ENCODE measurements around the gene SLCO2A1.

The SLCO2A1 gene

GRCh38 chr3:133997871-133998635, 31.7 kb downstream of the SLCO2A1 start:
- DNase-seq: no peak

- DNase-seq: no peak
These were observed 32.7 kb downstream of the SLCO2A1 start for GRCh38 chr3:133996996-133997395.

DNA sequence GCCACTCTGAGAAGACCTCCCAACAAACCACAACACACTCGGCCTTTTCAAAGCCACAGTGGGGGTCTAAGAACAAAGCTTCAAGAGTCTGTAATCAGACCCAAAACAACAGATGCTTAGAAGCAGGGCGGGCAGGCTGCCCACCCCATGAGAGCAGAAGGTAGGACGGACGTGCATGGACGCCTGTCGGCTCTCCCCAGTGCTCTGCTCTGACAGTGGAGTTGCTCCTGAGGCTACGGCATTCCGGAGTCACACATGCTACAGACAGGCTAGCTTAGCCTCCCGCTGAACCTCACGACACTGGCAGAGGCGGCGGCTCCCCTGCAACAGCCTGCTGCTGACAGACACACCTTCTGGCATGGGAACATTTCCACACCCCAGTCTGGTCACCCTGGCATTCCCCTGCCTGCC, 33.5 kb downstream of the SLCO2A1 start:
- peak; percentile 44 for DNase-seq

DNA sequence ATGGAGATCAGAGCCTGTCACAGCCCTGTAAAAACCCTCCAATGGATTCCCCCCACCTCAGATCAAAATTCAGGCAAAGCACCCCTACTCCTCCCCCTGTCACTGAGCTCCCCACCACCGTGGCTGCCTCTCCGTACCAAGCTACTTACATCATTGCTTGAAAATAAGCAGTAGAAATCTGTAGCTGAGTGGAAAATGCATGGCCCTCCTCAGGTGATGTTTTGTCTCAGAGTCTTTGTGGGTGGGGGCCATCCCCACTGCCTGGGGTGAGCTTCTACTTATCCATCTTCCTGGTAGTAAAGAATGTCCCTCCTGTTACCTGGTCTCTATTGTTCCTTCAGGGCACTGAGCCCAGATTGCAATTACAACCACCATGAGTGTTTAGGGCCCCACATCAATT, 34.5 kb downstream of the SLCO2A1 start:
- DNase-seq: no peak

DNA sequence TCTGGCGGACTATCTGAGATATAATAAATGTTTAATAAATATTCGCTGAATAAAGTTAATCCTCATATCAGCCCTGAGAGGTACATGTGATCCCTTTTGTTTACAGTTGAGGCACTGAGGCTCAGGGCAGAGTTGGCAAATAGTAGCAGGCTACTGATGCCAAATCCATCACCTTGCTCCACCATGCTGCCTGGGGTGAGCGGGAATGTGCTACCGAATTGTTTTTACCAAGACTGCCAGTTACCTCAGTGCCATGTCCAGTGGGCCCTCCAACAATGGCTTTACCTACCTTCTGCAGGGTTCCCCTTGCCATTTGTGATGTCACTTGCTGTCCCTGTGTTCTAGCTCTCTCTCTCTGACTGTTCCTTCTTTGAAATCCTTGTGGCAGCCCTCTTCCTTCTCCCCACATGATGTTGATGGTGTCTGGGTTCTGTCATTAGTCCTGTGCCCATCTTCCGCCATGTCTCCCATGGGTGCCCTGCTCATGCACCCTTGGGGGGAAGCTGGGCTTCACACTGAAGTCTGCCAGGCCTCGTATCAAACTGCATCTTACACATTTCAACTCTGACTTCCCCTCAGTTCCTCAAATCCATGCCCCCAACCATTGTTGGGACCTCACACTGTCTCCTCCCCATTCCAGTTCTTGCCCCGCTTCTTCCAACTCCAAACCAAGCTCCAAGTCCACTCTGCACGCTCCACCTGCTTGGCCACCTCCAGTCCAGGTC, 35.4 kb downstream of the SLCO2A1 start:
- DNase-seq: no peak

GRCh38 chr3:133992951-133993620, 36.6 kb downstream of the SLCO2A1 start:
- no peak for DNase-seq

DNA sequence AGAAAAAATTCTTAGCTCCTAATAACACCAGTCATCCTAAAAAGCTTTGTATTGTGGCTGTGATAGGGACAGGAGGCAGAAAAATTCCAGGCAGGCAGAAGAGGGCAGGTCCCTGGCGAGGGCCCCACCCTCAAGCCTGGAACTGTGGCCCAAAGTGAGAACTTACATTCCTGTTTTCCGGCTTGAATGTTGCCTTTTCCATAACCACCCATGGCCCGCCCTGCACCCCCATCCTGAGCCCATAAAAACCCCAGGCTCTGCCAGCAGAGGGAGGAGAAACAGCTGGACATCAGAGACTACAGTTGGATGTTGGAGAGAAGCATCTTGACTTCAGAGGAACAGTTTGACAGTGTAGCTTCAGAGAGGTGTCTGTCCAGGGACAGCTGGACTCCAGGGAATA, 37.3 kb downstream of the SLCO2A1 start:
- no peak for DNase-seq

DNA sequence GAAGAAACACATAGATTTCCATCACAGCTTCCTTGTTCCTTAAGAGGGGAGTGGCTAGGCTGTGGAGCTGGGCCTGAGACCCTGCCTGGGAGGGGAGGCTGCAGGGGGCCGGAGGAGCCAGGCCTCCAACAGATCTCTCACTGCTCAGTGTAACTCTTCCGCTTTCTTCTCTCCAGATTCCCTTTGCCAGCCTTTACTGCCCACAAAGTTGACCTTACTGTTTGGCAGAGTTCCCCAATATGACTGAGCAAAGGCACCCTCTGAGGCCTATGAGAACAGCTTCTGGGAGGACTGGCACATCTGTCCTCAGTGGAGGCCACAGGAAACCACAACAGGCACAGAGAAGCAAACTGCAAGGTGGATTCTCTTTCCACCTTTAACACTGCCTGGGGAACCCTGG, 38.1 kb downstream of the SLCO2A1 start:
- DNase-seq: no peak

DNA sequence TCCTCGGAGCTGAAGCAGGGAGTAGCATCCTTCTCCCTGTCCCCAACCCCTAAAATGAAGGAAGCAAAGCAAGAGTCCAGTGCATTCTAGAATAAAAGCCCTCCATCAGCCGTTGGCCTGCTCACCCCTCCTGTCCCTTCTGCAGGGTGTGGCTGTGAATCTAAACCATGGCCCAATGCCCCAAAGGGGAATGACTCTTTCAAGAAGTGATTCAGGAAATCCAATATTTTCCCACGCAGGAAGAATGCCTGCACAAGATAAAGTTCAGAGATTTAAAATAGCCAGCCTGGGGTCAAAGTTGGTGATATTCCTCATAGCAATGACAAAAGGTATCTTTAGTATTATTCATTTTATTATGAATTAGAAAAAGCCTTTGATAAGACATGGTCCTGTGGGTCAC, 38.5 kb downstream of the SLCO2A1 start:
- no peak for DNase-seq

GRCh38 chr3:133989936-133990702, 39.6 kb downstream of the SLCO2A1 start:
- DNase-seq: no peak

GRCh38 chr3:133988631-133989161, 41.0 kb downstream of the SLCO2A1 start:
- no peak for DNase-seq

DNA sequence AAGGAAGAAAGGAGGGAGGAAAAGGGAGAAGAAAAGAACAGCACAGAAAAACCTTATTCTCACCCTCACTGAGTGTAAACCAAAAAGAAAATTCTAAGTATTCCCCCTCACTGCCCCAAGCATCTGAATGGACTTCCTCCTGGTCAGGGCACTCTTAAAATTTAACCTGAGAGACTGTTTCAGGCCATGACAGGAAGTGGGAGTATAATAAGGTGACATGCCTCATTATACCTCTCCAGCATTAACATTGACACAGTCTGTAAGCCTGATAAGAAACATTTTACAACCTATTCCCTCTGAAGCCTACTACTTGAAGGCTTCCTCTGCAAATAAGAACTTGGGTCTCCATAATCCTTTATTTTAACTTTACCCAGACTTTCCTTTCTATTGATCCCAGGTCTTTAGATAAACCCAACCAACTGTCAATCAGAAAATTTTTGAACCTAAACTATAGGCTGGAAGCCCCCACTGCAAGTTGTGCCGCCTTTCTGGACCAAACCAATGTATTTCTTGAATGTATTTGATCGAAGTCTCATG, 41.7 kb downstream of the SLCO2A1 start:
- DNase-seq: no peak

- no peak for DNase-seq
These were observed 42.6 kb downstream of the SLCO2A1 start for GRCh38 chr3:133987136-133987535.

- DNase-seq: no peak
These were observed 43.4 kb downstream of the SLCO2A1 start for GRCh38 chr3:133986311-133986710.

DNA sequence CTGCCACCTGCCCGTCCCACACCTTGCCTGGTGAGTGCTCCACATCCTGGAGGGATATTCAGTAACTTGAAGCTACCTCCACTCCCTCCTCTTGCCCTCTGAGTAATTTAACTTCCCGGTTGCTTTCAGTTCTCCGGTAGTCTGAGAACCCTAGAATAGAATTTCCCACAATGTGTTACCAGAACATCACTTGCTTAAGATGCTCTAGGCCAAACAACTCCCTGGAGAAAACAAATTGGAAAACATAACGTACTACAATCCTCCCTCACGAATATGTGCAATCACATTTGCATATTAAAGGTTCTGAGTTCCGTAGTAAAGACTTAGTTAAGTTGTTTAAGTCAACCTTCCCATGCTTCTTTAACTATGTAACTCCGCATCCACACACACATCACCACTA, 44.8 kb downstream of the SLCO2A1 start:
- DNase-seq: no peak

DNA sequence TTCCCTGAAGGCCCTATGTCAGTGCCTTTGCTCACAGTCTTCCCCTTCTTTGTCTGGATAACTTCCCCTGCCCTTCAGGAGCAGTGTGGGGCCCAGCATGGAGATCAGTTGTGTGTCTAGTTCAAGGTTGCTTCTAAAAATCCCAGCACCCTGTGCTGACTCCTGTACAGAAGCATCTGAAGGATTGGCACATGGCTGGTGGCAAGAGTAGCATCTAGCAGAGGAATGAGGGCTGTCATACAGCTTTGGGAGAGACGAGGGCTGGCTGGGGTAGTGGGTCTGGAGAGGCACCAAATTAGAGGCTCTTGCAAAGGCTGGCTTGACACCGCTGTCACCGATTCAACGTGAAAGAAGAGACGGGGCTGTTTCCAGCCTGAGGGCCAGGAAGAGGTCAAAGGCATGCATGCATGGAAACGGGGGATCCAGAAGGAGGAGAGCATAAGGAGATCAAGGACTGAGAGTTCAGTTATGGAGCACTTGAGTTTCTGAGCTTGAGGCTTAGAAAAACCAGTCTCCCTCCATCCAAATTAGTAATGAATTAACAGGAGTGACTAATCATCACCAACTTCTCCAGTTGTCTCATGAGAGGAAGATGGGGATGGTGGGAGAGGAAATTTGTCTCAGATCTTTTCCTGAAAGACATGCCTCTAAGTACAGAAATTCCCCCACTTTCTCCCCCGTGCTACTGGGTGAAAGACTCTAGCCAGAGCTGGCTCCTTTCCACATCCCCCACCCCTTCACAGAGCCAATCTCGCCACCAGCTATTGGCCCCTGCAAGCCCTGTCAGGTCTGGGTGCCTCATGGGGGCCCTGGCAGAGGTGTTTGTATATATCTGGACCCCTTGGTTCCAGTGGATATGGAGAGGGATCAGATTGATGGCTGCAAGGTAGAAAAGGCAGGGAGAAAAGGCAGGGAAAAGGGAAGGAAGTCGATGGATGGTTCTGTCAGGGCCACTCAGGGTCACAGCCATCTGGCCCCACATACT, 45.9 kb downstream of the SLCO2A1 start:
- no peak for DNase-seq

GRCh38 chr3:133983126-133983525, 46.6 kb downstream of the SLCO2A1 start:
- no peak for DNase-seq

DNA sequence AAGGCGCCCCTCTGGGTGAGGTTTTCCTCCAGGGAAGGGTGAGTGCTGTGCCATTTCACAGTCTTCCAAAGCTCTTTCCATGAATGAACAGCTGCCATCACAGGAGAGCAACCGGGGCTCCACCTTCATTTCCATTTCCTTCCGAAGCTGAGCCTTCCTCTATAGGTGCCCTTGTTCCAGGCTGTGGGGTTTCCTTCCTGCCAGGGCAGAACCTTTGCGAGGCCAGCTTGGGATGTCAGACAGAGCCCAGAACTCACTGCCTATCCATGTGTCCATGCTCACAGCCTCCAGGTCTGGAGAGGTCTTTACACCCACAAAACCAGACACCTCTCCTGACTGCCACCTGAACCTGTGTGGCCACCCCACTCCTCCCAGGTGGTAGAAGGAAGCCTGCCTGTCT, 49.2 kb downstream of the SLCO2A1 start:
- no peak for DNase-seq

DNA sequence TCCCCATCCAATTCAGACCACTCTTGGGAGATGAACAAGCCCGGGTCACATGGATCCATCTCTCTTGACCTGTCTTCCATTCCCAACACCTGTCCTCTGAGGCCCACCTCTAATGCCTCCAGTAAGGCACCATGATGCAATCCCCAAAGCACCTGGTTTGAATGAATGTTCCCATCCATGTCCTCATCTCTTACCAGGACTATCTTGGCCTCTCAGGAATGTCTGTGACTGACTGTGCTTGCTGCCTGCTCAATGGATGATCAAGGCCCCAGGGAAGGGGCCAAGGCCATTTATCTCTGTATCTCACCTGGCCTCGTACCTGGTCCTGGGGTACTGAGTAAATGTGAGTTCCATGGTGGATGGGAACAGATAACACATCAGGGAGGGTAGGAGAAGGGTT, 49.7 kb downstream of the SLCO2A1 start:
- DNase-seq: no peak

DNA sequence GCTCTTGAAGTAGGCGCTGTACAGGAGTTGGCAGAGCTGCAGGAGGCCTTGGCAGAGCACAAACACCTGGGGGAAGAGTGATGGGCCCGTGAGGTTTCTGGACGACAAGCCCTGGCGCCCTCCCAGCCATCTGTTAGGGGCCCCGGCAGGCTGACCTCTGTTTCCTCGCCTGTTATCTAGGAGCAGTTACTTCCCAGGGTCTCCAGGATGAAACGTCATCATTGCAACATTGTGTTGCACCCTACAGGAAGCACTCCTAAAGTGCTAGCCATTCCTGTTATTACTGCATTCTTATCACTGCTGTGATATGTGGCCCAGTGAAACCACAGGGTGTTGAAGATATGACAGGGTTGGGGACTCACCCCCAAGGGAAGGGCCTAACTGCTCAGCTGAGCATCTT, 50.2 kb downstream of the SLCO2A1 start:
- no peak for DNase-seq

- DNase-seq: no peak
These were observed 52.2 kb downstream of the SLCO2A1 start for GRCh38 chr3:133977568-133977967.
